ENCODE data around the gene FMNL3.

DNA sequence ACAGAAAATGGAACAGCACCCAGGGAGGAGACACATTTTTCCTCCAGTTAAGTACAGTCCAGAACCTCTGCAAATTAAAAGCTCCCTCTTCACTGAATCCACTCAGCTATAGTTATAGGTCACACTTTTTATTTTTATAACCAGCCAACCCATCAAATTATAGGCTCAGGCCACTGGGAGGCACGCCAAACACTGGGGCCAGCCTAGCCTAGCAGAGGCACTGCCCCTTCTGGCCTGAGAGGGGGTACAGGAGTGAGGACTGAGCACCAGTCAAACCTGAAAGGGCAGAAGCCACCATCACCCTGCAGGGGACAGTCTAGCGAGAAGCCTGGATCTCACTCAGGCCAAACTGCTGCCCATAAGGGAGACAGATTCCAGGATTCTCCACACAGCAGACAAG lies 19.3 kb downstream of the FMNL3 start:
- TF ChIP-seq RARB (CRISPR knock-in tag; IDR thresholded peaks at IDR 0.05) (no peak), POU6F1 (CRISPR knock-in tag; IDR thresholded peaks at IDR 0.05; ENCODE audit: borderline replicate concordance, low read depth) (no peak), ZNF70 (CRISPR knock-in tag; IDR thresholded peaks at IDR 0.05) (no peak), PPARA (CRISPR knock-in tag; IDR thresholded peaks at IDR 0.05; ENCODE audit: borderline replicate concordance) (no peak), CSDC2 (CRISPR knock-in tag; IDR thresholded peaks at IDR 0.05) (no peak)
- TF ChIP-seq, protein P1, sequence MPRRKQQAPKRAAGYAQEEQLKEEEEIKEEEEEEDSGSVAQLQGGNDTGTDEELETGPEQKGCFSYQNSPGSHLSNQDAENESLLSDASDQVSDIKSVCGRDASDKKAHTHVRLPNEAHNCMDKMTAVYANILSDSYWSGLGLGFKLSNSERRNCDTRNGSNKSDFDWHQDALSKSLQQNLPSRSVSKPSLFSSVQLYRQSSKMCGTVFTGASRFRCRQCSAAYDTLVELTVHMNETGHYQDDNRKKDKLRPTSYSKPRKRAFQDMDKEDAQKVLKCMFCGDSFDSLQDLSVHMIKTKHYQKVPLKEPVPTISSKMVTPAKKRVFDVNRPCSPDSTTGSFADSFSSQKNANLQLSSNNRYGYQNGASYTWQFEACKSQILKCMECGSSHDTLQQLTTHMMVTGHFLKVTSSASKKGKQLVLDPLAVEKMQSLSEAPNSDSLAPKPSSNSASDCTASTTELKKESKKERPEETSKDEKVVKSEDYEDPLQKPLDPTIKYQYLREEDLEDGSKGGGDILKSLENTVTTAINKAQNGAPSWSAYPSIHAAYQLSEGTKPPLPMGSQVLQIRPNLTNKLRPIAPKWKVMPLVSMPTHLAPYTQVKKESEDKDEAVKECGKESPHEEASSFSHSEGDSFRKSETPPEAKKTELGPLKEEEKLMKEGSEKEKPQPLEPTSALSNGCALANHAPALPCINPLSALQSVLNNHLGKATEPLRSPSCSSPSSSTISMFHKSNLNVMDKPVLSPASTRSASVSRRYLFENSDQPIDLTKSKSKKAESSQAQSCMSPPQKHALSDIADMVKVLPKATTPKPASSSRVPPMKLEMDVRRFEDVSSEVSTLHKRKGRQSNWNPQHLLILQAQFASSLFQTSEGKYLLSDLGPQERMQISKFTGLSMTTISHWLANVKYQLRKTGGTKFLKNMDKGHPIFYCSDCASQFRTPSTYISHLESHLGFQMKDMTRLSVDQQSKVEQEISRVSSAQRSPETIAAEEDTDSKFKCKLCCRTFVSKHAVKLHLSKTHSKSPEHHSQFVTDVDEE (CRISPR knock-in tag; IDR thresholded peaks at IDR 0.05), result no peak
- TF ChIP-seq, protein P2, sequence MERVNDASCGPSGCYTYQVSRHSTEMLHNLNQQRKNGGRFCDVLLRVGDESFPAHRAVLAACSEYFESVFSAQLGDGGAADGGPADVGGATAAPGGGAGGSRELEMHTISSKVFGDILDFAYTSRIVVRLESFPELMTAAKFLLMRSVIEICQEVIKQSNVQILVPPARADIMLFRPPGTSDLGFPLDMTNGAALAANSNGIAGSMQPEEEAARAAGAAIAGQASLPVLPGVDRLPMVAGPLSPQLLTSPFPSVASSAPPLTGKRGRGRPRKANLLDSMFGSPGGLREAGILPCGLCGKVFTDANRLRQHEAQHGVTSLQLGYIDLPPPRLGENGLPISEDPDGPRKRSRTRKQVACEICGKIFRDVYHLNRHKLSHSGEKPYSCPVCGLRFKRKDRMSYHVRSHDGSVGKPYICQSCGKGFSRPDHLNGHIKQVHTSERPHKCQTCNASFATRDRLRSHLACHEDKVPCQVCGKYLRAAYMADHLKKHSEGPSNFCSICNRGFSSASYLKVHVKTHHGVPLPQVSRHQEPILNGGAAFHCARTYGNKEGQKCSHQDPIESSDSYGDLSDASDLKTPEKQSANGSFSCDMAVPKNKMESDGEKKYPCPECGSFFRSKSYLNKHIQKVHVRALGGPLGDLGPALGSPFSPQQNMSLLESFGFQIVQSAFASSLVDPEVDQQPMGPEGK (CRISPR knock-in tag; IDR thresholded peaks at IDR 0.05; ENCODE audit: borderline replicate concordance), result no peak
- TF ChIP-seq, protein P3, sequence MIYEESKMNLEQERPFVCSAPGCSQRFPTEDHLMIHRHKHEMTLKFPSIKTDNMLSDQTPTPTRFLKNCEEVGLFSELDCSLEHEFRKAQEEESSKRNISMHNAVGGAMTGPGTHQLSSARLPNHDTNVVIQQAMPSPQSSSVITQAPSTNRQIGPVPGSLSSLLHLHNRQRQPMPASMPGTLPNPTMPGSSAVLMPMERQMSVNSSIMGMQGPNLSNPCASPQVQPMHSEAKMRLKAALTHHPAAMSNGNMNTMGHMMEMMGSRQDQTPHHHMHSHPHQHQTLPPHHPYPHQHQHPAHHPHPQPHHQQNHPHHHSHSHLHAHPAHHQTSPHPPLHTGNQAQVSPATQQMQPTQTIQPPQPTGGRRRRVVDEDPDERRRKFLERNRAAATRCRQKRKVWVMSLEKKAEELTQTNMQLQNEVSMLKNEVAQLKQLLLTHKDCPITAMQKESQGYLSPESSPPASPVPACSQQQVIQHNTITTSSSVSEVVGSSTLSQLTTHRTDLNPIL (CRISPR knock-in tag; IDR thresholded peaks at IDR 0.05; ENCODE audit: low read depth), result no peak

Data from SK-N-SH treated with all-trans-retinoic acid at 6 μM for 48 hours (cell line).